Cerebellar cortex (tissue), 1 donor: Measurements from ENCODE around the gene IL11.

Experiments
- DNase-seq: peaks from one replicate; pipeline ENCODE4 v3.0.0-alpha.2; 2015; ENCODE audit warnings: low spot score

Gene IL11

GRCh38 chr19:55324662-55325061 lies 45.6 kb downstream of the IL11 start:
- no peak for DNase-seq

DNA sequence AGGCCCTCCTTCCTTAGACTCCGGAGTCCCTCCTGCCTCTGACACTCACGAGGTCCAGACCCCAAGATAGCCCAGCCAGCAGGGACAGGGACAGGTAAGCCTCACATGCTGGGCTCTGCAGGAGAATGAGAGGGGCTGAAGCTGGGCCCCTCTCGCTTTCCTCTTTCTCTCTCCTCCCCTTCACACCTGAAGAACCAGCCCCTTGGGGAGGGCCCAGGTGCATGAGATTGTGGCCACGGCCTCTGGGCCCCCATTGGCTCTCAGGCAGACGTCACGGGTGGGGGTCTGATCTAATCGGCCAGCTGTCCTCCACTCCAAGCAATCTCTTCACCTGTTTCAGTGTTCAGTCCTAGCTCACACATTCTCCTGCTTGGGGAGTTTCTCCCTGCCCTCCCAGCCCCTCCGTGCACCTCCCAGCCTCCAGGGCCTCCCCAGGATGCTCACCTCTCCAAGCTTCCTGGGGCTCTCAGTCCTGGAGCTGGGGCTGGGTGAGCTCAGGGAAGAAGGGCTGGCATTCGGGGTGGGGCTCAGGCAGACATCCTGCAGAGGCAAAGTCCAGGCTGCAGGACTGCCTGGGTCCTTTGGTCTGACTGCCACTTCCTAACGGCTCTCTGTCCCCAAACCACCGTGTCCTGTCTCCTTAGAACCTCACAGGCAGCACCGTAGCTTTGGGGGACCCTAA lies 47.9 kb downstream of the IL11 start:
- DNase-seq, result no peak

- no peak for DNase-seq
These were observed 48.7 kb downstream of the IL11 start for GRCh38 chr19:55321466-55322137.

DNA sequence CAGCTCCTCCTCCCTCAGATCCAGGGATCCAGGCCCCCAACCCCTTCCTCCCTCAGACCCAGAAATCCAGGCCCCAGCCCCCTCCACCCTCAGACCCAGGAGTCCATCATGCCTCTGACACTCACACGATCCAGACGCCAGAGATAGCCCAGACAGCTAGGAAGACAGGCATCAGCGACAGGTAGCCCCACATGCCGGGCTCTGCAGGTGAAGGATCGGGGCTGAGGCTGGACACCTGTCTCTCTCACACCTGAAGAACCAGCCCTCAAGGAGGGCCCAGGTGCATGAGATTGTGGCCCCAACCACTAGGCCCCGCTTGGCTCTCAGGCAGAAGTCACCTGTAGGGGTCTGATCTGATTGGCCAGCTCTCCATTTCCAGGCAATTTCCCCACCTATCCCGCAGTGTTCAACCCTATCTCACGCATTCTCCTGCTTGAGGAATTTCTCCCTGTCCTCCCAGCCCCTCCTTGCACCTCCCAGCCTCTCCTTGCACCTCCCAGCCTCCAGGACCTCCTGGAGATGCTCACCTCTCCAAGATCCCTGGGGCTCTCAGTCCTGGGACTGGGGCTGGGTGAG lies 49.3 kb downstream of the IL11 start:
- DNase-seq, result no peak

- peak; percentile 78 for DNase-seq
These were observed 50.5 kb downstream of the IL11 start for GRCh38 chr19:55319785-55320184.

DNA sequence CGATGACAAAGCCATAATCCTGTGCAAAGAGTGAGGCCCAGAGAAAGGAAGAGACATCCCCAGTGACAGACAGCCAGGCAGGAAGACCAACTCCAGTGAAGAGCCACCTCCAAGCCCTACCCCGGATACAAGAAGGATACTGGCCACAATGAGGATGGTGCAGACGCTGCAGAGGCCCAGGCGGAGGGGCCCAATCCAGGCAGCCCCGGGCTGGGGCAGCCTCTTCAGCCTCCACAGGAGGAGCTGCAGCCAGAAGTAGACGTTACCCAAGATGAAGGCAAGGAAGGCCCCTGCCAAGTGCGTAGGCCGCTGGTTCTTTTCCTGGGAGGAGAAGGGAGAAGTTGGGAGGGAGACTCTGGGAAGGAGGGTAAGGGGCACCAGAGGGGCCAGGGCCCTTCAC lies 53.6 kb downstream of the IL11 start:
- DNase-seq, result no peak

DNA sequence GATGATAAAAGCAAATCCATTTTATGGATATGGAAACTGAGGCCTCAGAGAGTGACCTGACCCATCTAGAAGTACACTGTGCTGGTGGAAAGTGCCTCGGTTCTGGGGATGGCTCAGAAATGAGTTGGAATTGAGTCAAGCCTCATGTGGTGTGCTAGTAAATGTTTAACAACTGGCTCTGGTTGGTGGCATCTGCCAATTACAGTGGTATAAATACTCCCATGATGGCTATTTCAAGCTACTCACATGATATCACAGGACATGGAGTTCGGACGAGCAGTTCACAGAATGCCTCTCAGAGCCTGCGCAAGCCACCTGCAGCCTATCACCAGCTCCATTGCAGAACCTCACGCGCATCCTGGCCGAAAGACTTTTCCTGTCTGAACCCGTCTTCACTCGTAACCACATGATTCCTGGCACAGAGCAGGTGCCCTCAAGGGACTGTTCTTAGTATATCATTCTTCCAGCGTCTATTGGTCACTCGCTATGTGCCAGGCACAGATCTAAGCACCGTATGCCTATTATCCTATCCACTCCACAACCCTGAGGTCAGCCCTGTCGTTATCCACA lies 54.2 kb downstream of the IL11 start:
- DNase-seq, result no peak

DNA sequence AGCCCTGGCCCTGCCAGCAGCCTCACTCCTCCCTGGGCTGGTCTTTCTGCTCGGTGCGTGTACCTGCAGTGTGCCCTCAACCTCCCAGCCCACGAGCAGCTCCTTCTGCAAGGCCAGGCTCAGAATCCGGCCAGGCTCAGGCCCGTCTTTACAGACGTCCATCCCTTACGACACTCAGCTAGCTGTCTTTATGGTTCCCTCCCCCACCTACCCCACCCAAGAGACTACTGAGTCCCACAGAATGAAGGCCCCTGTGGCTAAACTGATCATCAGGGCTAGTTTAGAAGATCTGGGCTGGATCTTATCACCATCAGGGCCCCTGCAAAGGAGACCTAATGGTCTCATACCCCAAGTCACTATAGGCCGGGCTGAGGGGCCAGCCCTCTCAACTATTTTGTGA lies 55.9 kb downstream of the IL11 start:
- no peak for DNase-seq
